ENCODE data around the gene EPHA10.

EPHA10 gene

GRCh38 chr1:37714689-37715088 lies 50.2 kb downstream of the EPHA10 start:
- H3K27me3 ChIP-seq (ENCODE audit: control insufficient read depth, insufficient read depth, low read length, poor library complexity, severe bottlenecking): no peaks in the 10 kb centered on the region
- 89 to 91% methylated on average over 4 of the region's 4 CpGs for WGBS, 2 experiments
- H3K9me3 ChIP-seq (ENCODE audit: control insufficient read depth, low read length): no peaks in the 10 kb centered on the region
- peaks cover 2% of the 10 kb centered on the region for H3K36me3 ChIP-seq (ENCODE audit: control insufficient read depth, insufficient read depth, low read length)
- H3K4me1 ChIP-seq (ENCODE audit: control insufficient read depth, insufficient read depth, low read length): peaks cover 6% of the 10 kb centered on the region
- no peak overlapping the region for H3K27ac ChIP-seq (ENCODE audit: insufficient read depth, low read depth, low read length, poor library complexity, severe bottlenecking)
- no peak overlapping the region for H3K4me3 ChIP-seq (ENCODE audit: insufficient read depth, low read depth, low read length)

- H3K4me3 ChIP-seq (ENCODE audit: insufficient read depth, low read depth, low read length): no peak overlapping the region
- H3K27me3 ChIP-seq (ENCODE audit: control insufficient read depth, insufficient read depth, low read length, poor library complexity, severe bottlenecking): no peaks in the 10 kb centered on the region
- peaks cover 6% of the 10 kb centered on the region for H3K4me1 ChIP-seq (ENCODE audit: control insufficient read depth, insufficient read depth, low read length)
- H3K36me3 ChIP-seq (ENCODE audit: control insufficient read depth, insufficient read depth, low read length): peaks cover 6% of the 10 kb centered on the region
- H3K27ac ChIP-seq (ENCODE audit: insufficient read depth, low read depth, low read length, poor library complexity, severe bottlenecking): no peak overlapping the region
- WGBS, 2 experiments: 79 to 84% methylated on average over 8 of the region's 8 CpGs
- H3K9me3 ChIP-seq (ENCODE audit: control insufficient read depth, low read length): no peaks in the 10 kb centered on the region
Measured at GRCh38 chr1:37714226-37714625, 50.7 kb downstream of the EPHA10 start.

GRCh38 chr1:37708471-37708870 lies 56.4 kb downstream of the EPHA10 start:
- H3K4me1 ChIP-seq (ENCODE audit: control insufficient read depth, insufficient read depth, low read length): no peaks in the 10 kb centered on the region
- H3K27me3 ChIP-seq (ENCODE audit: control insufficient read depth, insufficient read depth, low read length, poor library complexity, severe bottlenecking): no peaks in the 10 kb centered on the region
- no peak overlapping the region for H3K27ac ChIP-seq (ENCODE audit: insufficient read depth, low read depth, low read length, poor library complexity, severe bottlenecking)
- H3K36me3 ChIP-seq (ENCODE audit: control insufficient read depth, insufficient read depth, low read length): peaks cover 43% of the 10 kb centered on the region
- 90 to 93% methylated on average over 4 of the region's 4 CpGs for WGBS, 2 experiments
- H3K9me3 ChIP-seq (ENCODE audit: control insufficient read depth, low read length): no peaks in the 10 kb centered on the region
- H3K4me3 ChIP-seq (ENCODE audit: insufficient read depth, low read depth, low read length): no peak overlapping the region

GRCh38 chr1:37705399-37705798 lies 59.5 kb downstream of the EPHA10 start:
- 87 to 89% methylated on average over 8 of the region's 8 CpGs for WGBS, 2 experiments
- H3K36me3 ChIP-seq (ENCODE audit: control insufficient read depth, insufficient read depth, low read length): peaks cover 63% of the 10 kb centered on the region

GRCh38 chr1:37704966-37705365 lies 60.0 kb downstream of the EPHA10 start:
- no peak overlapping the region for H3K27ac ChIP-seq (ENCODE audit: insufficient read depth, low read depth, low read length, poor library complexity, severe bottlenecking)
- H3K9me3 ChIP-seq (ENCODE audit: control insufficient read depth, low read length): no peaks in the 10 kb centered on the region
- no peaks in the 10 kb centered on the region for H3K27me3 ChIP-seq (ENCODE audit: control insufficient read depth, insufficient read depth, low read length, poor library complexity, severe bottlenecking)
- no peaks in the 10 kb centered on the region for H3K4me1 ChIP-seq (ENCODE audit: control insufficient read depth, insufficient read depth, low read length)
- WGBS, 2 experiments: 96 to 100% methylated on average over 3 of the region's 3 CpGs
- H3K4me3 ChIP-seq (ENCODE audit: insufficient read depth, low read depth, low read length): no peak overlapping the region
- peaks cover 66% of the 10 kb centered on the region for H3K36me3 ChIP-seq (ENCODE audit: control insufficient read depth, insufficient read depth, low read length)

More at GRCh38 chr1:37705399-37705798, 59.5 kb downstream of the EPHA10 start:
- H3K9me3 ChIP-seq (ENCODE audit: control insufficient read depth, low read length): no peaks in the 10 kb centered on the region
- no peaks in the 10 kb centered on the region for H3K27me3 ChIP-seq (ENCODE audit: control insufficient read depth, insufficient read depth, low read length, poor library complexity, severe bottlenecking)
- H3K4me1 ChIP-seq (ENCODE audit: control insufficient read depth, insufficient read depth, low read length): no peaks in the 10 kb centered on the region
- H3K4me3 ChIP-seq (ENCODE audit: insufficient read depth, low read depth, low read length): no peak overlapping the region
- no peak overlapping the region for H3K27ac ChIP-seq (ENCODE audit: insufficient read depth, low read depth, low read length, poor library complexity, severe bottlenecking)

GRCh38 chr1:37703061-37703460 lies 61.9 kb downstream of the EPHA10 start:
- Histone ChIP-seq H3K27ac (ENCODE audit: insufficient read depth, low read depth, low read length, poor library complexity, severe bottlenecking) (no peak overlapping the region), H3K27me3 (ENCODE audit: control insufficient read depth, insufficient read depth, low read length, poor library complexity, severe bottlenecking) (no peaks in the 10 kb centered on the region), H3K36me3 (ENCODE audit: control insufficient read depth, insufficient read depth, low read length) (peaks cover 58% of the 10 kb centered on the region), H3K4me3 (ENCODE audit: insufficient read depth, low read depth, low read length) (no peak overlapping the region), H3K4me1 (ENCODE audit: control insufficient read depth, insufficient read depth, low read length) (no peaks in the 10 kb centered on the region), H3K9me3 (ENCODE audit: control insufficient read depth, low read length) (no peaks in the 10 kb centered on the region)
- WGBS, 2 experiments: 95 to 96% methylated on average over 14 of the region's 14 CpGs

- 94 to 97% methylated on average over 2 of the region's 2 CpGs for WGBS, 2 experiments
- H3K4me3 ChIP-seq (ENCODE audit: insufficient read depth, low read depth, low read length): no peak overlapping the region
- H3K36me3 ChIP-seq (ENCODE audit: control insufficient read depth, insufficient read depth, low read length): peaks cover 60% of the 10 kb centered on the region
- H3K4me1 ChIP-seq (ENCODE audit: control insufficient read depth, insufficient read depth, low read length): no peaks in the 10 kb centered on the region
- H3K27me3 ChIP-seq (ENCODE audit: control insufficient read depth, insufficient read depth, low read length, poor library complexity, severe bottlenecking): no peaks in the 10 kb centered on the region
- no peak overlapping the region for H3K27ac ChIP-seq (ENCODE audit: insufficient read depth, low read depth, low read length, poor library complexity, severe bottlenecking)
- H3K9me3 ChIP-seq (ENCODE audit: control insufficient read depth, low read length): no peaks in the 10 kb centered on the region
Measured at GRCh38 chr1:37701051-37701450, 63.9 kb downstream of the EPHA10 start.

GRCh38 chr1:37699147-37699546 lies 65.8 kb downstream of the EPHA10 start:
- H3K36me3 ChIP-seq (ENCODE audit: control insufficient read depth, insufficient read depth, low read length): peaks cover 66% of the 10 kb centered on the region
- H3K9me3 ChIP-seq (ENCODE audit: control insufficient read depth, low read length): no peaks in the 10 kb centered on the region
- H3K4me3 ChIP-seq (ENCODE audit: insufficient read depth, low read depth, low read length): no peak overlapping the region
- 95 to 97% methylated on average over 7 of the region's 7 CpGs for WGBS, 2 experiments
- no peaks in the 10 kb centered on the region for H3K27me3 ChIP-seq (ENCODE audit: control insufficient read depth, insufficient read depth, low read length, poor library complexity, severe bottlenecking)
- H3K4me1 ChIP-seq (ENCODE audit: control insufficient read depth, insufficient read depth, low read length): no peaks in the 10 kb centered on the region
- H3K27ac ChIP-seq (ENCODE audit: insufficient read depth, low read depth, low read length, poor library complexity, severe bottlenecking): no peak overlapping the region

GRCh38 chr1:37697737-37698136 lies 67.2 kb downstream of the EPHA10 start:
- Histone ChIP-seq H3K9me3 (ENCODE audit: control insufficient read depth, low read length) (no peaks in the 10 kb centered on the region), H3K4me1 (ENCODE audit: control insufficient read depth, insufficient read depth, low read length) (no peaks in the 10 kb centered on the region), H3K36me3 (ENCODE audit: control insufficient read depth, insufficient read depth, low read length) (peaks cover 61% of the 10 kb centered on the region), H3K27ac (ENCODE audit: insufficient read depth, low read depth, low read length, poor library complexity, severe bottlenecking) (no peak overlapping the region), H3K27me3 (ENCODE audit: control insufficient read depth, insufficient read depth, low read length, poor library complexity, severe bottlenecking) (no peaks in the 10 kb centered on the region), H3K4me3 (ENCODE audit: insufficient read depth, low read depth, low read length) (no peak overlapping the region)
- 92 to 98% methylated on average over 2 of the region's 2 CpGs for WGBS, 2 experiments

- H3K4me1 ChIP-seq (ENCODE audit: control insufficient read depth, insufficient read depth, low read length): no peaks in the 10 kb centered on the region
- no peaks in the 10 kb centered on the region for H3K9me3 ChIP-seq (ENCODE audit: control insufficient read depth, low read length)
- H3K36me3 ChIP-seq (ENCODE audit: control insufficient read depth, insufficient read depth, low read length): peaks cover 61% of the 10 kb centered on the region
- no peak overlapping the region for H3K27ac ChIP-seq (ENCODE audit: insufficient read depth, low read depth, low read length, poor library complexity, severe bottlenecking)
- H3K27me3 ChIP-seq (ENCODE audit: control insufficient read depth, insufficient read depth, low read length, poor library complexity, severe bottlenecking): no peaks in the 10 kb centered on the region
- WGBS, 2 experiments: 95 to 96% methylated on average over 2 of the region's 2 CpGs
- H3K4me3 ChIP-seq (ENCODE audit: insufficient read depth, low read depth, low read length): no peak overlapping the region
Measured at GRCh38 chr1:37697090-37697489, 67.8 kb downstream of the EPHA10 start.

GRCh38 chr1:37692834-37693175 lies 72.1 kb downstream of the EPHA10 start:
- peaks cover 4% of the 10 kb centered on the region for H3K27me3 ChIP-seq (ENCODE audit: control insufficient read depth, insufficient read depth, low read length, poor library complexity, severe bottlenecking)
- H3K36me3 ChIP-seq (ENCODE audit: control insufficient read depth, insufficient read depth, low read length): peaks cover 35% of the 10 kb centered on the region
- H3K4me1 ChIP-seq (ENCODE audit: control insufficient read depth, insufficient read depth, low read length): peaks cover 14% of the 10 kb centered on the region
- H3K9me3 ChIP-seq (ENCODE audit: control insufficient read depth, low read length): no peaks in the 10 kb centered on the region
- H3K27ac ChIP-seq (ENCODE audit: insufficient read depth, low read depth, low read length, poor library complexity, severe bottlenecking): no peak overlapping the region
- H3K4me3 ChIP-seq (ENCODE audit: insufficient read depth, low read depth, low read length): peak overlapping the region; percentile 57
- 4 to 6% methylated on average over 16 of the region's 16 CpGs for WGBS, 2 experiments

Measured in ectodermal cell (in vitro differentiated cells).